ENCODE measurements around the gene VSTM2B. TPM values are rescaled to one million over a fixed set of nuclear protein-coding genes. Genes with fewer than 3 reads are reported as not detected.

Gene VSTM2B
- total RNA-seq = not detected

- Histone ChIP-seq H3K27ac (no peak within 1 kb of the TSS), H3K27me3 (peaks cover 88% of the 10 kb centered on the region), H3K9me3 (no peaks in the 10 kb centered on the region), H3K4me1 (peaks cover 4 to 43% (median 28%) of the 10 kb centered on the region in 4 donors), H3K4me3 (peak within 1 kb of the TSS in 1 of 4 donors; percentile 30), H3K36me3 (no peaks in the 10 kb centered on the region)
- DNase-seq = no peak
- in situ Hi-C loops (cut with MboI; ENCODE audit: low pct_ligation_motif_present in 1 of 4, low pct_unique_long_range_greater_than_20kb in 1 of 4, low sequenced_read_pairs in 3 of 4) = no loop called here
- TF ChIP-seq, protein P1, sequence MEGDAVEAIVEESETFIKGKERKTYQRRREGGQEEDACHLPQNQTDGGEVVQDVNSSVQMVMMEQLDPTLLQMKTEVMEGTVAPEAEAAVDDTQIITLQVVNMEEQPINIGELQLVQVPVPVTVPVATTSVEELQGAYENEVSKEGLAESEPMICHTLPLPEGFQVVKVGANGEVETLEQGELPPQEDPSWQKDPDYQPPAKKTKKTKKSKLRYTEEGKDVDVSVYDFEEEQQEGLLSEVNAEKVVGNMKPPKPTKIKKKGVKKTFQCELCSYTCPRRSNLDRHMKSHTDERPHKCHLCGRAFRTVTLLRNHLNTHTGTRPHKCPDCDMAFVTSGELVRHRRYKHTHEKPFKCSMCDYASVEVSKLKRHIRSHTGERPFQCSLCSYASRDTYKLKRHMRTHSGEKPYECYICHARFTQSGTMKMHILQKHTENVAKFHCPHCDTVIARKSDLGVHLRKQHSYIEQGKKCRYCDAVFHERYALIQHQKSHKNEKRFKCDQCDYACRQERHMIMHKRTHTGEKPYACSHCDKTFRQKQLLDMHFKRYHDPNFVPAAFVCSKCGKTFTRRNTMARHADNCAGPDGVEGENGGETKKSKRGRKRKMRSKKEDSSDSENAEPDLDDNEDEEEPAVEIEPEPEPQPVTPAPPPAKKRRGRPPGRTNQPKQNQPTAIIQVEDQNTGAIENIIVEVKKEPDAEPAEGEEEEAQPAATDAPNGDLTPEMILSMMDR (IDR thresholded peaks at IDR 0.05) = no peak
- no peak for TF ChIP-seq EP300 (IDR thresholded peaks at IDR 0.05; ENCODE audit: low read depth)
- no peak for TF ChIP-seq POLR2A (IDR thresholded peaks at IDR 0.05)
- no peak for TF ChIP-seq POLR2AphosphoS5 (IDR thresholded peaks at IDR 0.05)
- WGBS, 2 donors (ENCODE audit: low coverage in 1 of 2) = 30% methylated on average over 29 of the region's 104 CpGs; no CpG with 5 or more reads in 1 of the 2 donors
- intact Hi-C loops (cut with DNase I; ENCODE audit: low total_unique reads) = no loop called here
Observed at GRCh38 chr19:29525901-29526729, at the start of gene VSTM2B. VSTM2B (plus strand) TSS chr19:29525994; CDS start chr19:29526584, 590 bp downstream.

DNA sequence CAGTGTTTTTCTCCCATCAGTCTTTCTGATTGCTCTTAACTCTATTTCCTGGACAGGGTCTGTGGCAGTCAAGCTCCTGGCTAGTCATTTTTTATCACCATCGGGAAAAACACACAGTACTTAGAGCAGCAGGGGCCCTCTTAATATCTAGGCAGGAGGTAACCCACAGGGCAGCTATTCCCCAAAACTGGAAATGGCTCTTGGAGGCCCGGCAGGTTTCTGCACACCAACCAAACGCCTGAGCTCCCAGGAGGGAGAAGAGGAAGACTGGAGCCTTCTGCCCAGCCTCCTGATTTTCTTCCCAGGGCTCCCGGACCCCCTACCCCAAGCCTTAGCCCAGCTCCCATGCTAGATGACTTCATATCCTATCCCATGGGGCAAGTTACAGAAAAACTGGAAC, 49.3 kb upstream of the VSTM2B start:
- H3K4me3 ChIP-seq = no peak overlapping the region
- H3K36me3 ChIP-seq = no peaks in the 10 kb centered on the region
- no peaks in the 10 kb centered on the region for H3K4me1 ChIP-seq
- H3K27ac ChIP-seq = no peak overlapping the region
- intact Hi-C loops (cut with DNase I; ENCODE audit: low total_unique reads) = no loop called here
- no peaks in the 10 kb centered on the region for H3K9me3 ChIP-seq
- WGBS, 2 donors (ENCODE audit: low coverage in 1 of 2) = 52% methylated on average over 4 of the region's 4 CpGs; no CpG with 5 or more reads in 1 of the 2 donors
- no peaks in the 10 kb centered on the region for H3K27me3 ChIP-seq
- in situ Hi-C loops (cut with MboI; ENCODE audit: low pct_ligation_motif_present in 1 of 4, low pct_unique_long_range_greater_than_20kb in 1 of 4, low sequenced_read_pairs in 3 of 4) = no loop called here
- no peak for TF ChIP-seq POLR2A (IDR thresholded peaks at IDR 0.05)
- TF ChIP-seq POLR2AphosphoS5 (IDR thresholded peaks at IDR 0.05) = no peak
- TF ChIP-seq, protein P1 (IDR thresholded peaks at IDR 0.05) = no peak
- no peak for DNase-seq

DNA sequence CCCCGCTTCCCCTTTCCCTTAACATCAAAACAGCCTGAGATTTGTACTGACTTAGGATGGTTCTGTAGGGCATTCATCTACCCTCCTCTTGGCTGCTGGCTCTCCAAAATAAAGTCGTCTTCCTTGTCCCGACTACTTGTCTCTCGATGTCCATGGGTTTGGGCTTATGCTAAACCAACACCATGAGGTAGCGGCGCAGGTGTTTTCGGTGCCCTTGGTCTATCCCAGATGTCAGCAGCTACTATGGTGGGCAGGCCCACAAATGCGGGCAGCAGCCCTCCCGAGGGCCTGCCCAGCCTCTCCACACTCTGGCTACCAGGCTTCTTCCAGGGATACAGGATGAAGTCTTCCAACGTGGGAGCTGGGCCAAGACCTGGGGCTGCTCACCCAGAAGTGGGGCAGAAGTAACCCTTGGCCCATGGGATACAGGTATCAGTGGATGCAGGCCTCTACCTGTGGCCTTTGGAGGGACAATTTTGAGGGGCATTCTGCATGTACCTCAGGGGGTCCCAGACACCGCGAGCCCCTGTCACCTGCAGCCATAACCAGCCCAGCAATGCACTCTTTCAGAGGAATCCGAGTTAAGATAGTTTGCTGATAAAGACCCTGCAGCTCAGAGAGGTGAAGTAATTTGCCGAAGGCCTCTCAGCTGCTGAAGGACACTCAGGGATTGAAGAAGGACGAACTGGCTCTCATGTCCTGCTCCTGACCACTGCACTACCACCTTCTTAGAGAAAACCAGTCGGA, 47.8 kb upstream of the VSTM2B start:
- no peak overlapping the region for H3K4me3 ChIP-seq
- no peak for TF ChIP-seq EP300 (IDR thresholded peaks at IDR 0.05; ENCODE audit: low read depth)
- TF ChIP-seq POLR2AphosphoS5 (IDR thresholded peaks at IDR 0.05) = no peak
- TF ChIP-seq, protein P1 (IDR thresholded peaks at IDR 0.05) = no peak
- no peak for TF ChIP-seq POLR2A (IDR thresholded peaks at IDR 0.05)
- intact Hi-C loops (cut with DNase I; ENCODE audit: low total_unique reads) = no loop called here
- WGBS, 2 donors (ENCODE audit: low coverage in 1 of 2) = 86% methylated on average over 16 of the region's 16 CpGs; no CpG with 5 or more reads in 1 of the 2 donors
- H3K27me3 ChIP-seq = no peaks in the 10 kb centered on the region
- H3K36me3 ChIP-seq = no peaks in the 10 kb centered on the region
- in situ Hi-C loops (cut with MboI; ENCODE audit: low pct_ligation_motif_present in 1 of 4, low pct_unique_long_range_greater_than_20kb in 1 of 4, low sequenced_read_pairs in 3 of 4) = no loop called here
- DNase-seq = no peak
- no peaks in the 10 kb centered on the region for H3K4me1 ChIP-seq
- no peaks in the 10 kb centered on the region for H3K9me3 ChIP-seq
- no peak overlapping the region for H3K27ac ChIP-seq
